ENCODE data around the gene HOMER2. TPM values are rescaled to one million over a fixed set of nuclear protein-coding genes. Genes with fewer than 3 reads are reported as not detected.
A peak's percentile ranks its signal among the peaks of the same experiment; 100 is the strongest.

Gene HOMER2
- total and polyA plus RNA-seq, 12 donors = 12.3 to 64.4 (median 43.2) TPM

- H3K36me3 ChIP-seq = peaks cover 0 to 46% (median 21%) of the 10 kb centered on the region in 9 donors
- DNase-seq = no peak
- TF ChIP-seq CTCF (IDR thresholded peaks at IDR 0.05) = no peak
- intact Hi-C loops (cut with DNase I) = no loop called here
- H3K27me3 ChIP-seq = no peaks in the 10 kb centered on the region
- no peak overlapping the region for H3K4me3 ChIP-seq
- no peaks in the 10 kb centered on the region for H3K9me3 ChIP-seq
- peaks cover 0 to 3% (median 1%) of the 10 kb centered on the region in 9 donors for H3K4me1 ChIP-seq
- 92 to 93% methylated on average over 3 of the region's 3 CpGs for WGBS, 2 donors
- no peak for ATAC-seq
- no peak overlapping the region for H3K27ac ChIP-seq
Measured at GRCh38 chr15:82992436-82992998, 40.0 kb upstream of the HOMER2 start.

- Histone ChIP-seq H3K27ac (peak overlapping the region; percentile 10 to 91 (median 75)), H3K4me1 (peaks cover 3 to 21% (median 15%) of the 10 kb centered on the region in 9 donors), H3K36me3 (peaks cover 0 to 37% (median 20%) of the 10 kb centered on the region in 9 donors), H3K9me3 (no peaks in the 10 kb centered on the region), H3K27me3 (no peaks in the 10 kb centered on the region), H3K4me3 (peak overlapping the region; percentile 65 to 95 (median 76))
- DNase-seq = no peak
- peak in 3 of 8 donors; percentile 6 to 28 (median 14) for ATAC-seq
- 0 to 1% methylated on average over 12 of the region's 12 CpGs for WGBS, 2 donors
- TF ChIP-seq CTCF (IDR thresholded peaks at IDR 0.05) = no peak
- intact Hi-C loops (cut with DNase I) = loop anchor here in 6 of 10 donors (5.0 to 10.0 kb wide), 5 partner anchors 129 to 1832 kb away; partner anchors contain the start of genes FSD2 (in 1 of the 6) and WHAMM (in 1 of the 6)
Measured at GRCh38 chr15:82986442-82986780, 33.9 kb upstream of the HOMER2 start.

DNA sequence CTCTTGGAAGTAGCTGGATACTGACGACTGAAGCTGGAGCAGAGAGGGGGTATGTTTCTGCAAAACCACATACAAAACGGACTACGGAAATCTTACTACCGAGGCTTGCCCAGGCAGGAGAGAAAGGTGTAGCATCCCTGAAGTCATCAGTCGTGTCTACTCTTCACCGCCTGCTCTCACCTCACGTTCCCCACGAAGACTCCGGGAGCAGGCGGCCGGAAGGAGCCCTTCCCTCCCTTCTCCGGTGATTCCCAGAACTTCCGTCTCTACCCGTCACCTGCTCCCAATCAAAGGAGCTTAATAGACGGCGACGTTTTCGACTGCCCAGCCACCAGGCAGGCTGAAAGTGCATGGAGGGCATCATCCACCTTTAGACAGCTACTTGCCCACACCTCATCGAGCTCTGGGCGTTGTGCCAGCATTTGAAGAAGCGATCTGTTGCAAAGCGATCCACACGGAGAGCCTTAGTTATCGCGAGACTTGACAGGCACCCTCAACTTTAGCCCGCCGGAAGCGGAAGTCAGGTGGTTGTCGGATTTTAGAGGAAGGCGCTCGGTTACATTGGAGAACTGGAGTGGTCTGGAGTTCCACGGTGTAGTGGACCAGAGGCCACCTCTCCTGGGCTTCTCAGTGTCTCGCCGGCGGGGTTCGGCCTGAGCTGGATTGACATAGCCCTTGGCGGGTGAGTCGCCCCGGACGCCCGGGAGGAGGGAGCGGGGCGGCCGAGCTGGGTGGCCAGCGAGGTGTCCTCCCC, 33.3 kb upstream of the HOMER2 start, which contains the start of gene RAMAC:
TSS of gene RAMAC (plus strand) at position 523 of the 754 bp plus-strand sequence. CDS start 2,809 bp downstream, outside the sequence.
- 2% methylated on average over 45 of the region's 45 CpGs for WGBS, 2 donors
- H3K4me3 ChIP-seq = peak within 1 kb of the TSS; percentile 65 to 95 (median 76)

More for the DNA sequence above, 33.3 kb upstream of the HOMER2 start, which contains the start of gene RAMAC:
- TF ChIP-seq CTCF (IDR thresholded peaks at IDR 0.05) = no peak
- H3K9me3 ChIP-seq = no peaks in the 10 kb centered on the region
- ATAC-seq (peak; percentile 97 to 99 (median 98)), DNase-seq (peak; percentile 85 to 95)
- no peaks in the 10 kb centered on the region for H3K27me3 ChIP-seq
- peaks cover 3 to 21% (median 15%) of the 10 kb centered on the region in 9 donors for H3K4me1 ChIP-seq
- intact Hi-C loops (cut with DNase I) = loop anchor here in 6 of 10 donors (1.0 to 10.0 kb wide), 6 partner anchors 25 to 1831 kb away; partner anchors contain the start of genes C15orf40 (in 1 of the 6), FSD2 (in 1 of the 6) and WHAMM (in 1 of the 6)
- H3K36me3 ChIP-seq = peaks cover 0 to 35% (median 16%) of the 10 kb centered on the region in 9 donors
- peak within 1 kb of the TSS; percentile 10 to 91 (median 75) for H3K27ac ChIP-seq

Data from heart right ventricle (tissue), 16 donors.